Brain microvascular endothelial cell (primary cell): ENCODE measurements around the gene TBC1D4.

ENCODE experiments used
- DNase-seq: peaks from one replicate; pipeline ENCODE4 v3.0.0-alpha.2; 2020
- H3K27ac ChIP-seq: fragments of 250-450 bp; sonication (Bioruptor Pico); 2 replicates; pipeline ENCODE4 v1.5.1; 2020; ENCODE audit warnings: mild to moderate bottlenecking, moderate library complexity
- H3K27me3 ChIP-seq: fragments of 250-450 bp; sonication (Bioruptor Pico); replicated peaks from 2 replicates; pipeline ENCODE4 v1.5.1; 2020; ENCODE audit warnings: mild to moderate bottlenecking
- H3K36me3 ChIP-seq: fragments of 250-450 bp; sonication (Bioruptor Pico); replicated peaks from 2 replicates; pipeline ENCODE4 v1.5.1; 2020; ENCODE audit warnings: mild to moderate bottlenecking
- H3K4me3 ChIP-seq: 2 replicates; pipeline ENCODE4 v1.5.1; 2011; ENCODE audit warnings: low read depth, mild to moderate bottlenecking, control low read depth, low read length, moderate library complexity
- in situ Hi-C: cut with HindIII; loops from 2 replicates; pipeline ENCODE4 v1.10.0; 2017; ENCODE audit warnings: low sequenced_read_pairs, low pct_ligation_motif_present
- TF ChIP-seq, protein P1 (sequence below): IDR thresholded peaks from 2 replicates; pipeline ENCODE4 v1.5.1; 2011; ENCODE audit warnings: low read depth, mild to moderate bottlenecking, moderate library complexity, low read length, control low read depth, inconsistent platforms; ENCODE audit errors: missing control alignments

Gene TBC1D4

DNA sequence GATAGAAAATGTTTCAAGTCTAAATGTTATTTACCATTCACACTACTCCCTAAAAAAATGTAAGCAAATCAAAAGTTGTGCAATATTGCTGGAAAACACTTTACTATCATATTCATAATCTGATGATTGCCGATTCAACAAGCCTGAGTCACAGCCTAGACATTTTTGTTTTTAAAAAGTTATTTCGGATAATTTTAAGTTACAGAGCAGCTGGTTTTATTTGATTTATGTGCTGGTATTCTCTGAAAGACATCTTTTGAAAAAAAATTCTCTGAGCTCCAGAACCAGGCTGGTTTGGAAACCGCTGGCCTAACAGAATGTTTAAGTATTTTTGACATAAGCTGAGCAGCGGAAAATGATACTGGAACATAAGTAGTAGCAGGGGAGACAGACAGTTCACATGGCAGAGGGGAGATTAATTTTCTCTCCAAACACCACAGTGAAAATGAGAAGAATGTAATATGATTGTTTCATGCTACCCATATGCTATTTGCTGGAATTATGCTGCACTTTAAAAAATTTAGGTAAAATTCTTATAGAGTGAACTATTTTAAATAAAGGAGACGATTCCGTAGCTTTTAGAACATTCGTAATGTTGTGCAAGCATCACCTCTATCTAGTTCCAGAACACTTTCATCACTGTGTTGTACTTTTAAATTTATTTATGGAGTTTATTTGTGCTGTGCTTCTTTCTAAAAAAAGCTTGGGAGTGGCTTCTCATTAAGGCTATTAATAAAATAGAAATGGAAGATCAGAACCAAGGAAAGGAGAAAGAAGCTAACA is 36.1 kb downstream of the TBC1D4 start:
- H3K27ac ChIP-seq: no peak overlapping the region
- H3K36me3 ChIP-seq: no peaks in the 10 kb centered on the region
- H3K27me3 ChIP-seq: no peaks in the 10 kb centered on the region
- H3K4me3 ChIP-seq: no peak overlapping the region
- peak; percentile 5 for DNase-seq
- TF ChIP-seq, protein P1, sequence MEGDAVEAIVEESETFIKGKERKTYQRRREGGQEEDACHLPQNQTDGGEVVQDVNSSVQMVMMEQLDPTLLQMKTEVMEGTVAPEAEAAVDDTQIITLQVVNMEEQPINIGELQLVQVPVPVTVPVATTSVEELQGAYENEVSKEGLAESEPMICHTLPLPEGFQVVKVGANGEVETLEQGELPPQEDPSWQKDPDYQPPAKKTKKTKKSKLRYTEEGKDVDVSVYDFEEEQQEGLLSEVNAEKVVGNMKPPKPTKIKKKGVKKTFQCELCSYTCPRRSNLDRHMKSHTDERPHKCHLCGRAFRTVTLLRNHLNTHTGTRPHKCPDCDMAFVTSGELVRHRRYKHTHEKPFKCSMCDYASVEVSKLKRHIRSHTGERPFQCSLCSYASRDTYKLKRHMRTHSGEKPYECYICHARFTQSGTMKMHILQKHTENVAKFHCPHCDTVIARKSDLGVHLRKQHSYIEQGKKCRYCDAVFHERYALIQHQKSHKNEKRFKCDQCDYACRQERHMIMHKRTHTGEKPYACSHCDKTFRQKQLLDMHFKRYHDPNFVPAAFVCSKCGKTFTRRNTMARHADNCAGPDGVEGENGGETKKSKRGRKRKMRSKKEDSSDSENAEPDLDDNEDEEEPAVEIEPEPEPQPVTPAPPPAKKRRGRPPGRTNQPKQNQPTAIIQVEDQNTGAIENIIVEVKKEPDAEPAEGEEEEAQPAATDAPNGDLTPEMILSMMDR: no peak
- in situ Hi-C loops: no loop called here

DNA sequence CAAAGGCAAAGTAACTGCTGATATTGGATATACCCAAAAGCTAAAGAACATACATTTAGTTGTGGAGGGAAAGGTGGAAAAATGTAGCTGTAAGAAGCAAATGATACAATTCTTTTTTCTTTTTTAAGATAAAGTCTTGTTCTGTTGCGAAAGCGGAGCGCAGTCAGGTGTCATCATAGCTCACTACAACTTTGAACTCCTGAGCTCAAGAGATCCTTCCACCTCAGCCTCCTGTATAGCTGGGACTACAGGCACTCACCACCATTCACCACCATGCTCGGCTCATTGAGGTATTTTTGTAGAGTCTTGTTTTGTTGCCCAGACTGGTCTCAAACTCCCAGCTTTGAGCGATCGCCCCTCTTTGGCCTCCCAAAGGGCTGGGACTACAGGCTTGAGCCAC is 38.0 kb downstream of the TBC1D4 start:
- Histone ChIP-seq H3K27ac (no peak overlapping the region), H3K4me3 (no peak overlapping the region), H3K36me3 (no peaks in the 10 kb centered on the region), H3K27me3 (no peaks in the 10 kb centered on the region)
- DNase-seq: no peak
- in situ Hi-C loops: no loop called here
- TF ChIP-seq, protein P1: no peak

DNA sequence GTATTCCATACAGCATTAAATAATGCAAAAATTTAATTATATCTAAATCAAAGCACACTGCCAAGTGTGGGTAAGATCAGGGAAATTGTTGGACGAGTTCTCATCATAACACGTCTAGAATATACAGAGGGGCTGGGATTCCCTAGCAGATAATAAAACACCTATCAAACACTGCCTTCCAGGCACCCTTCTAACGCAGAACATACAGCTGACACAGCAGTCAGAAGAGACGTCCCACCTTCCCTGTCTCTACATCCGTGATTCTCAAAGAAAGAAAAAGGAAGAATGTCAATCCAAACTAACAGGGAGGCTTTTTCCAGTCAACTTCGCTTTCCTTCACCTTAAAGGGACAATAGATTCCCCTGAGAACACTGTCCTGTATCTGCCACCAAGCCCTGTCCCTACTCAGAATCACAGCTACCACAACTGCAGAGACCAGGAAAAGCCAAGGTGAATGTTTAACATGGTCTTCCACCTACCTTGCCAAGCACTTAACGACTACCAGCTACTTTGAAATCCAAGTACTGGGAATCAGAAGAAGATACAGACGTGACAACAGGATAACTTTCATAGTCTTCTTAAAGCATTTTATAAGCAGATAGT is 38.5 kb downstream of the TBC1D4 start:
- in situ Hi-C loops: no loop called here
- no peak for DNase-seq
- TF ChIP-seq, protein P1: no peak
- no peaks in the 10 kb centered on the region for H3K27me3 ChIP-seq
- H3K36me3 ChIP-seq: no peaks in the 10 kb centered on the region
- no peak overlapping the region for H3K27ac ChIP-seq
- H3K4me3 ChIP-seq: no peak overlapping the region

DNA sequence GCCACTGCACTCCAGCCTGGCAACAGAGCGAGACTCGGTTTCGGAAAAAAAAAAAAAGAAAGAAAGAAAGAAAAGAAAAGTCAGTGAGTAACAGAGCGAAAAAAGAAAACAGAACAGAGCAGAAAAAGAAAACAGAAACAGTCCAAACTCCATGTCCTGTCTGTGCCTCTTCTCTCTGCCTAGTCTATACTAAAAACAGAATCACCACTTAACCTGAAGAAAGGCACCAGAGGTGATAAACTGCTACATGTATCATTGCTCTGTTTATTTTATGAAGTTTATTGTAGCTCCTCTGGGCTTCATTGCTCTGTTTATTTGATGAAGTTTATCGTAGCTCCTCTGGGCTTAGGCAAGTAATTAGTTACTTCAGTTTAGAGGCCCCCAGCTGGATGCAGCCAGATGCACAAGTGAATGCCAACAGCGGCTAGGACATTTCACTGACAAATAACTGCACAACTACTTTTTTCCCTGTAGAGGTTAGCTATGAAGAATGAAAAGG is 39.2 kb downstream of the TBC1D4 start:
- Histone ChIP-seq H3K27me3 (no peaks in the 10 kb centered on the region), H3K4me3 (no peak overlapping the region), H3K27ac (no peak overlapping the region), H3K36me3 (no peaks in the 10 kb centered on the region)
- in situ Hi-C loops: no loop called here
- no peak for DNase-seq
- TF ChIP-seq, protein P1: no peak

DNA sequence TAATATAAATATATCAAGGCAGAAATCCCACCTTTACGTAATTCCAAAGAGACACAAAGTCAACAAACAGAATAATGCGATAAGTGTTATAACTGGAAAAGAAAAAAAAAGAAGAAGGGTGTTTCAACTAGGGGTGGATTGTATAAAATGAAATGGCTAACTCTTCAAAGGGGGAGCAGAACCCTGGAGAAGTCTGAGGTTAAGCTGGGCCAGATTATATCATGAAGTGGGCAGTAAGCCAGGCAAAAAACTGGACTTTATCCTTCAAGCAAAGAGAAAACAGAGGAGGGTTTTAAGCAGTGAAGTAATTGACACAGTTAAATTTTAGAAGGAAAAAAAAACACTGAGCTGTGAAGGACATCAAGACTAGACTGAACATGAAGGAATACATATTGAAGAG is 41.9 kb downstream of the TBC1D4 start:
- no peak for DNase-seq
- H3K4me3 ChIP-seq: no peak overlapping the region
- H3K27me3 ChIP-seq: no peaks in the 10 kb centered on the region
- H3K27ac ChIP-seq: no peak overlapping the region
- no peaks in the 10 kb centered on the region for H3K36me3 ChIP-seq
- TF ChIP-seq, protein P1: no peak
- in situ Hi-C loops: no loop called here
